Gastroesophageal sphincter (tissue), 4 donors: Measurements from ENCODE around the gene WNT10A. TPM values are rescaled to one million over a fixed set of nuclear protein-coding genes. Genes with fewer than 3 reads are reported as not detected.

Source experiments
- ATAC-seq: fragments of 150-250 bp; one replicate; pipeline ENCODE4 v1.9.1; 2016; ENCODE audit warnings: mild to moderate bottlenecking, moderate library complexity
- H3K27ac ChIP-seq, 4 donors: fragments of 200-600 bp; sonication (generic) in 3 of 4; 1 replicate in 3 of 4; 2 replicates in 1 of 4; pipeline ENCODE4 v1.5.1; 2016 to 2019
- H3K27me3 ChIP-seq: fragments of 200-600 bp; sonication (generic); one replicate; pipeline ENCODE4 v1.5.1; 2019
- H3K36me3 ChIP-seq, 2 donors: fragments of 200-600 bp; sonication (generic); one replicate each; pipeline ENCODE4 v1.5.1; 2019; ENCODE audit warnings: control low read depth in 1 of 2
- H3K4me1 ChIP-seq, 3 donors: fragments of 200-600 bp; sonication (generic); 1 replicate in 2 of 3; 2 replicates in 1 of 3; pipeline ENCODE4 v1.5.1; 2016 to 2019; ENCODE audit warnings: control low read depth in 2 of 3
- H3K4me3 ChIP-seq, 2 donors: fragments of 200-600 bp; sonication (generic); one replicate each; pipeline ENCODE4 v1.5.1; 2019; ENCODE audit warnings: mild to moderate bottlenecking in 1 of 2, moderate library complexity in 1 of 2
- H3K9me3 ChIP-seq, 3 donors: fragments of 200-600 bp; sonication (generic); one replicate each; pipeline ENCODE4 v1.5.1; 2017 to 2019; ENCODE audit warnings: control low read depth in 2 of 3
- EP300 ChIP-seq: sonication (generic); formaldehyde crosslinking; IDR thresholded peaks from one replicate; pipeline ENCODE4 v1.6.1; 2017; ENCODE audit warnings: antibody characterized with exemption, mild to moderate bottlenecking
- POLR2A ChIP-seq, 2 donors: fragments of 450-650 bp; IDR thresholded peaks; one replicate each; pipeline ENCODE4 v1.6.1; 2017; ENCODE audit warnings: antibody characterized with exemption in 2 of 2, mild to moderate bottlenecking in 2 of 2, moderate library complexity in 1 of 2
- POLR2AphosphoS5 ChIP-seq: sonication (generic); formaldehyde crosslinking; IDR thresholded peaks from one replicate; pipeline ENCODE4 v1.6.1; 2017; ENCODE audit warnings: antibody characterized with exemption
- WGBS, 2 donors: methylation state at CpG; one replicate each; pipeline ENCODE4 v1.1.5; 2018; ENCODE audit warnings: low coverage in 1 of 2; 5-methylcytosine and 5-hydroxymethylcytosine counted together
- total RNA-seq, 4 donors: library from RNA; depleted of rRNA; stranded (reverse); fragments of >200 nt; gene quantifications; one replicate each; pipeline ENCODE4 v1.1.0, GENCODE V29; 2016
- TF ChIP-seq, protein P1 (sequence below), 4 experiments: fragments of 200-600 bp in 2 of 4; fragments of 450-650 bp in 2 of 4; sonication (generic) in 1 of 4; IDR thresholded peaks; one replicate each; pipeline ENCODE4 v1.5.1; 2017 to 2019; ENCODE audit warnings: antibody characterized with exemption in 4 of 4, mild to moderate bottlenecking in 2 of 4, moderate library complexity in 2 of 4

Gene WNT10A
- total RNA-seq, 4 donors from 2014 or later = not detected

DNA sequence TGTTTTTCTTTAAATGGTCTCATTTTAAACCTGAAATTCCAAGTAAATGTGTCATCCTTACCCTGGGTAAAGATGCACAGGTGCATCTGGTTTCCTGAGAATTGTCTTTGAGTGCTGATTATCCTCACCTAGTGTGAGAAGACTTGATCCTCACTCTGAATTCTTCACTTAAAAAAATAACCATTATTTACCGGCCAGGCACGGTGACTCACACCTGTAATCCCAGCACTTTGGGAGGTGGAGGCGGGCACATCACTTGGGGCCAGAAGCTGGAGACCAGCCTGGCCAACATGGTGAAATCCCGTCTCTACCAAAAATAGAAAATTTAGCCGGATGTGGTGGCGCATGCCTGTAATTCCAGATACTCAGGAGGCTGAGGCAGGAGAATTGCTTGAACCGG, 30.9 kb upstream of the WNT10A start:
- Histone ChIP-seq H3K4me1 (no peaks in the 10 kb centered on the region), H3K4me3 (no peak overlapping the region), H3K27me3 (peaks cover 67% of the 10 kb centered on the region), H3K9me3 (no peaks in the 10 kb centered on the region), H3K36me3 (no peaks in the 10 kb centered on the region), H3K27ac (no peak overlapping the region)
- 67 to 100% methylated on average over 1 of the region's 7 CpGs for WGBS, 2 donors
- ATAC-seq = no peak
- TF ChIP-seq POLR2A (IDR thresholded peaks at IDR 0.05) (no peak), EP300 (no peak), POLR2AphosphoS5 (no peak)
- TF ChIP-seq, protein P1, sequence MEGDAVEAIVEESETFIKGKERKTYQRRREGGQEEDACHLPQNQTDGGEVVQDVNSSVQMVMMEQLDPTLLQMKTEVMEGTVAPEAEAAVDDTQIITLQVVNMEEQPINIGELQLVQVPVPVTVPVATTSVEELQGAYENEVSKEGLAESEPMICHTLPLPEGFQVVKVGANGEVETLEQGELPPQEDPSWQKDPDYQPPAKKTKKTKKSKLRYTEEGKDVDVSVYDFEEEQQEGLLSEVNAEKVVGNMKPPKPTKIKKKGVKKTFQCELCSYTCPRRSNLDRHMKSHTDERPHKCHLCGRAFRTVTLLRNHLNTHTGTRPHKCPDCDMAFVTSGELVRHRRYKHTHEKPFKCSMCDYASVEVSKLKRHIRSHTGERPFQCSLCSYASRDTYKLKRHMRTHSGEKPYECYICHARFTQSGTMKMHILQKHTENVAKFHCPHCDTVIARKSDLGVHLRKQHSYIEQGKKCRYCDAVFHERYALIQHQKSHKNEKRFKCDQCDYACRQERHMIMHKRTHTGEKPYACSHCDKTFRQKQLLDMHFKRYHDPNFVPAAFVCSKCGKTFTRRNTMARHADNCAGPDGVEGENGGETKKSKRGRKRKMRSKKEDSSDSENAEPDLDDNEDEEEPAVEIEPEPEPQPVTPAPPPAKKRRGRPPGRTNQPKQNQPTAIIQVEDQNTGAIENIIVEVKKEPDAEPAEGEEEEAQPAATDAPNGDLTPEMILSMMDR (IDR thresholded peaks at IDR 0.05) = no peak

DNA sequence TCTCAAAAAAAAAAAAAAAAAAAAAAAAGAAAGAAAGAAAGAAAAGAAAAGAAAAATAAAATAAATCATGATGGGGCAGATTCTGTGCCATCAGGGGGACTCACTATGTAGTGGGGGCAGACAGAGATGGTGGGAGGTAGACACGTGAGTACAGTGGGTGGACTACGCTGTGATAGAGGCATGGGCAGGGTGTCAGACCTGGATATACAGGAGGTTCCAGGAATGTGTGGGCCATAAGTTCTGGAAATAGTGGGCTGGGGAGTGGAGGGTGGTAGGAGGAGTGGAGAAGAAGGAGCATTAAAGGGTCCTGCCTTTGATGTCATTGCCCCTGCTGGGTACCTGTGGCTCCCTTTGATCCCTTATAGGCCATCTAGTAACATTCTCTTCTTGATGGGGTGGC, 29.9 kb upstream of the WNT10A start:
- Histone ChIP-seq H3K4me3 (no peak overlapping the region), H3K36me3 (no peaks in the 10 kb centered on the region), H3K4me1 (no peaks in the 10 kb centered on the region), H3K27ac (no peak overlapping the region), H3K27me3 (peaks cover 78% of the 10 kb centered on the region), H3K9me3 (no peaks in the 10 kb centered on the region)
- WGBS, 2 donors = 57 to 79% methylated on average over 2 of the region's 2 CpGs
- ATAC-seq = no peak
- TF ChIP-seq POLR2AphosphoS5 = no peak
- TF ChIP-seq, protein P1 (IDR thresholded peaks at IDR 0.05) = no peak
- TF ChIP-seq POLR2A (IDR thresholded peaks at IDR 0.05) = no peak
- no peak for TF ChIP-seq EP300

DNA sequence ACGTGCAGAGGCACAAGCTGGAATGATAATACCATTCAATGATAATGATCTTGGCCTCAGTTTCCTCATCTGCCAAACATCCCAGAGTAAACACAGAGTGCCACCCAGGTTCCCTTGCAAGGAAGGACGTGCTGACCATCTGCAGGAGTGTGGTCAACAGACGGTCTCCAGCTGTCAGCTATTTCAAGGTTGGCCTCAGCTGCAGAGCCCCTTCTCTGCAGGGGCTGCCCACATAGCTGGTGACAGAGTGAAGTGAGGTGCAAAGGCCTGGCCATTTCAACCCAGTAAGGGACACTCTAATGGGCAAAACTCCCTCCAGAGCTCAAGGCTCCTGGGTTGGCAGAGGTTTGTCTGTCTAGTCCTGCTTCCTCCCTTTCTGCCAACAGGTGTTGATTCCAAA, 29.4 kb upstream of the WNT10A start:
- H3K27me3 ChIP-seq = peaks cover 83% of the 10 kb centered on the region
- 17% methylated on average over 1 of the region's 3 CpGs; no CpG with 5 or more reads in 1 of the 2 donors for WGBS, 2 donors

DNA sequence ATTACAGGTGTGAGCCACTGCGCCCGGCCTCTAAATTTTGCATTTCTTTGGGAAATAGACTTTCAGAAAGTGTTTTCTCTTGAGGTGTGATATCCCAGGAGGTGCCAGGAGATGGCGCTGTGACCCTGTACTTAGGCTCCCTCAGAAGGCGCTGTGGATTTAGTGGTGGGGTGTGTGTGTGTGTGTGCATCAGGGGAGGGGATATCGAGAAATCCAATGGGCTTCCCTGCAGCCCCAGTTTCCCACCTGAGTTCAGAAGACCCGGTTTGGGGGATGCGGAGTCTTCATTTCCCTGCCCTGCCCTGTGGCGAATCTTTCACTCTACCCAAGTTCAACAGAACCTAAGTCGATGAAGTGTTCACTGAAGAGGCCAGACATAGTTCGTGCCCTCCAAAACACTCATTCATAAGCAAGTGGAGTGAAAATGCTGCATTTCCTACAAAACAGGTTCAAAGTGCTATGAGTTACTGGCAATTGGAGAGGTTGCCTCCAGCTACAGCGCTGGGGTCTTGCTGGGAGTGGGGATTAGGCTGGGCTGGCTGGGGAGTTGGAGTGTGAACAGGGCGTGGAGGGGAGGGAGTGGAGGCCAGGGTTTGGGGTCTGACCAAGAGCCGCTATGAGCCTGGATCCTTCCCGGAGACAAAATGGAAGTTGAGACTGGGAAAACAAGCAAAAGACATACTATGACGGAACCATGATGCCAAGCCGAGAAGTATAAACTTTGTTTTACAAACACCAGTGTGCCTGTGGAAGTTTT, 27.6 kb upstream of the WNT10A start:
- Histone ChIP-seq H3K4me3 (no peak overlapping the region), H3K27ac (no peak overlapping the region), H3K4me1 (no peaks in the 10 kb centered on the region), H3K9me3 (no peaks in the 10 kb centered on the region), H3K36me3 (no peaks in the 10 kb centered on the region), H3K27me3 (peaks cover 97% of the 10 kb centered on the region)
- no peak for TF ChIP-seq POLR2AphosphoS5
- TF ChIP-seq POLR2A (IDR thresholded peaks at IDR 0.05) = no peak
- TF ChIP-seq, protein P1 (IDR thresholded peaks at IDR 0.05) = peak in 3 of 4 experiments; percentile 55 to 72 (median 59)
- TF ChIP-seq EP300 = no peak
- 21 to 32% methylated on average over 5 to 7 of the region's 16 CpGs for whole genome bisulfite sequencing, 2 donors
- ATAC-seq = peak; percentile 59

More for the DNA sequence above, 29.4 kb upstream of the WNT10A start:
- Histone ChIP-seq H3K27ac (no peak overlapping the region), H3K4me3 (no peak overlapping the region), H3K9me3 (no peaks in the 10 kb centered on the region), H3K4me1 (no peaks in the 10 kb centered on the region), H3K36me3 (no peaks in the 10 kb centered on the region)
- no peak for TF ChIP-seq POLR2A (IDR thresholded peaks at IDR 0.05)
- TF ChIP-seq EP300 = no peak
- TF ChIP-seq, protein P1 (IDR thresholded peaks at IDR 0.05) = no peak
- no peak for TF ChIP-seq POLR2AphosphoS5
- ATAC-seq = no peak

DNA sequence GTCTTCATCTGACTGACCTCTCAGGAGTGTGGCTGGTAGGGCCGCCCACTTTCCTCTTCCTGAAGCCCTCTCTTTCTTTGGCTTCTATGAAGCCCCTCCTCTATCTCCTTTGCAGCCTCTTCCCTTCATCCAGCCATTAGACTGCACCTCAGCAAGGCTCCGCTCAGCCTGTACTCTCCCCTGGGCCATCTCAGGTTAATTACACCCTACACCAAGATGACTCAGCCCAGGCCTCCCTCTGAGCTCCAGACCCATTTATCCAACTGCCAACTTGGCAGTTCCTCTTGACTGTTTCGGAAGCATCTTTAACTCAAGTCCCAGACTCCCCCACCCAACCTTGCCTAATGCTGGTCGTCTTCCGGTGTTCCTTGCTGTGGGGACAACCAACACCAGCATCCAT, 26.9 kb upstream of the WNT10A start:
- no peaks in the 10 kb centered on the region for H3K9me3 ChIP-seq
- peaks cover 0 to 4% (median 0%) of the 10 kb centered on the region in 3 donors for H3K4me1 ChIP-seq
- peaks cover 97% of the 10 kb centered on the region for H3K27me3 ChIP-seq
- WGBS, 2 donors = 35 to 52% methylated on average over 3 to 5 of the region's 5 CpGs
- H3K4me3 ChIP-seq = no peak overlapping the region
- H3K27ac ChIP-seq = no peak overlapping the region
- ATAC-seq = no peak
- H3K36me3 ChIP-seq = no peaks in the 10 kb centered on the region
- TF ChIP-seq EP300 (no peak), POLR2AphosphoS5 (no peak), POLR2A (IDR thresholded peaks at IDR 0.05) (no peak)
- TF ChIP-seq, protein P1 (IDR thresholded peaks at IDR 0.05) = no peak
